PC-3 (cell line): ENCODE measurements around the gene MAP7D1. TPM values are rescaled to one million over a fixed set of nuclear protein-coding genes. Genes with fewer than 3 reads are reported as not detected.

Experiments used
- ATAC-seq: fragments of 200-7000 bp; cut with Tn5 transposase; 2 replicates; pipeline ENCODE4 v1.9.1; 2020; ENCODE audit warnings: mild to moderate bottlenecking, moderate library complexity
- BruUV-seq: library from RNA; stranded (reverse); fragments of 400-500 nt; replicated peaks from 2 replicates; lab custom pipeline; 2021; lab: Mats Ljungman, UMichigan
- CTCF ChIA-PET: fragments of 300-600 bp; sonication (Branson Sonifier 250); formaldehyde crosslinking; loops from one replicate; lab custom pipeline; 2022; ENCODE audit warnings: antibody characterized with exemption; lab: Charles Lee
- POLR2A ChIA-PET: fragments of 300-600 bp; sonication (Branson Sonifier 250); formaldehyde crosslinking; loops from one replicate; lab custom pipeline; 2022; ENCODE audit warnings: antibody characterized with exemption; ENCODE audit not compliant: unreplicated experiment; lab: Charles Lee
- DNase-seq: peaks from one replicate; pipeline ENCODE4 v3.0.0-alpha.2; 2015
- H2AFZ ChIP-seq: fragments of 300-600 bp; sonication (generic); 2 replicates; pipeline ENCODE4 v1.6.0; 2016; ENCODE audit warnings: antibody characterized with exemption, low read length
- H3F3A ChIP-seq: fragments of 300-600 bp; sonication (generic); one replicate; pipeline ENCODE4 v1.6.0; 2017; ENCODE audit warnings: antibody characterized with exemption, low read length, control low read depth, mild to moderate bottlenecking; ENCODE audit not compliant: unreplicated experiment
- H3K27ac ChIP-seq: fragments of 300-600 bp; sonication (generic); 2 replicates; pipeline ENCODE4 v1.5.1; 2016; ENCODE audit warnings: mild to moderate bottlenecking, low read length
- H3K27me3 ChIP-seq: fragments of 300-600 bp; sonication (generic); 2 replicates; pipeline ENCODE4 v1.6.1; 2016; ENCODE audit warnings: low read length, mixed read lengths
- H3K36me3 ChIP-seq: fragments of 300-600 bp; sonication (generic); 2 replicates; pipeline ENCODE4 v1.6.1; 2016; ENCODE audit warnings: low read depth, mixed run types, low read length, mixed read lengths
- H3K4me1 ChIP-seq: fragments of 300-600 bp; sonication (generic); 2 replicates; pipeline ENCODE4 v1.5.1; 2016; ENCODE audit warnings: low read length; ENCODE audit not compliant: insufficient read depth
- H3K4me2 ChIP-seq: fragments of 300-600 bp; sonication (generic); 2 replicates; pipeline ENCODE4 v1.6.0; 2016; ENCODE audit warnings: low read length
- H3K4me3 ChIP-seq: fragments of 300-600 bp; sonication (generic); 2 replicates; pipeline ENCODE4 v1.5.1; 2016; ENCODE audit warnings: mild to moderate bottlenecking, low read length, mixed read lengths
- H3K79me2 ChIP-seq: fragments of 300-600 bp; sonication (generic); 2 replicates; pipeline ENCODE4 v1.6.1; 2017; ENCODE audit warnings: low read length, mixed read lengths
- H3K9ac ChIP-seq: fragments of 300-600 bp; sonication (generic); 2 replicates; pipeline ENCODE4 v1.6.0; 2016; ENCODE audit warnings: mild to moderate bottlenecking, low read length
- H3K9me2 ChIP-seq: fragments of 300-600 bp; sonication (generic); replicated peaks from 2 replicates; pipeline ENCODE4 v1.6.1; 2016; ENCODE audit warnings: mixed run types, low read length, mixed read lengths
- H3K9me3 ChIP-seq: fragments of 300-600 bp; sonication (generic); 2 replicates; pipeline ENCODE4 v1.6.1; 2016; ENCODE audit warnings: low read length, mixed read lengths
- H4K20me1 ChIP-seq: fragments of 300-600 bp; sonication (generic); 2 replicates; pipeline ENCODE4 v1.6.1; 2016; ENCODE audit warnings: low read length, mixed read lengths
- CTCF ChIP-seq: fragments of 300-600 bp; sonication (generic); conservative IDR thresholded peaks from 2 replicates; pipeline ENCODE4 v1.5.1; 2017; ENCODE audit warnings: antibody characterized with exemption, low read depth, mild to moderate bottlenecking, low read length
- EZH2 ChIP-seq: fragments of 300-600 bp; sonication (generic); IDR thresholded peaks from one replicate; pipeline ENCODE4 v1.6.1; 2017; ENCODE audit warnings: antibody characterized with exemption, mild to moderate bottlenecking, low read length; ENCODE audit not compliant: unreplicated experiment
- EZH2phosphoT487 ChIP-seq: fragments of 300-600 bp; sonication (generic); IDR thresholded peaks from 2 replicates; pipeline ENCODE4 v1.6.1; 2018; ENCODE audit warnings: mild to moderate bottlenecking, antibody characterized with exemption, low read length, borderline replicate concordance
- intact Hi-C: fragments of 100-400 bp; cut with micrococcal nuclease; formaldehyde crosslinking; loops from 2 replicates; pipeline ENCODE4 v1.9.0; 2023
- total RNA-seq: library from RNA; depleted of rRNA; stranded (reverse); fragments of >200 nt; gene quantifications from 2 replicates; pipeline ENCODE4 v1.2.3, GENCODE V29; 2014

Gene MAP7D1
- total RNA-seq, 1 experiment from 2014 or later = 113 TPM

- intact Hi-C loops = no loop called here
- Histone ChIP-seq H3K4me3 (peak overlapping the region; percentile 93), H3K79me2 (peaks cover 55% of the 10 kb centered on the region), H3K9me2 (no peaks in the 10 kb centered on the region), H3K4me1 (peaks cover 50% of the 10 kb centered on the region), H3K27me3 (no peaks in the 10 kb centered on the region), H3K4me2 (peak overlapping the region; percentile 97), H4K20me1 (peaks cover 17% of the 10 kb centered on the region), H3F3A (no peaks in the 10 kb centered on the region), H3K9me3 (no peaks in the 10 kb centered on the region), H2AFZ (peak overlapping the region; percentile 73; the same call in 1 of the 2 replicates), H3K36me3 (no peaks in the 10 kb centered on the region; the same call in 1 of the 2 replicates), H3K27ac (peak overlapping the region; percentile 65), H3K9ac (peak overlapping the region; percentile 94)
- POLR2A ChIA-PET = no interaction called here
- no peak for TF ChIP-seq CTCF
- DNase-seq (peak; percentile 35), ATAC-seq (peak; percentile 16)
- no TSS peak for BruUV-seq
- CTCF ChIA-PET = interaction anchor here (0.6 kb wide), 1 partner anchor 60 kb away, joined by 3 read pairs; no protein-coding TSS in a partner anchor
Observed at GRCh38 chr1:36156329-36157114, 562 bp downstream of the MAP7D1 start.

GRCh38 chr1:36157115-36157903, 1.3 kb downstream of the MAP7D1 start:
- Histone ChIP-seq H3K79me2 (peaks cover 63% of the 10 kb centered on the region), H3F3A (no peaks in the 10 kb centered on the region), H3K9ac (peak overlapping the region; percentile 94), H3K36me3 (no peaks in the 10 kb centered on the region; the same call in 1 of the 2 replicates), H2AFZ (no peak overlapping the region), H3K4me2 (peak overlapping the region; percentile 97), H3K27ac (no peak overlapping the region), H3K27me3 (no peaks in the 10 kb centered on the region), H3K4me3 (peak overlapping the region; percentile 93), H3K4me1 (peaks cover 53% of the 10 kb centered on the region), H3K9me2 (no peaks in the 10 kb centered on the region), H3K9me3 (no peaks in the 10 kb centered on the region), H4K20me1 (peaks cover 17% of the 10 kb centered on the region)
- DNase-seq (peak; percentile 18), ATAC-seq (no peak)
- intact Hi-C loops = no loop called here
- POLR2A ChIA-PET = no interaction called here
- BruUV-seq = no TSS peak
- CTCF ChIA-PET = no interaction called here
- TF ChIP-seq EZH2 = no peak
- no peak for TF ChIP-seq CTCF
- TF ChIP-seq EZH2phosphoT487 = no peak
